ENCODE results near the gene PIK3CB.

- TF ChIP-seq CTCF (IDR thresholded peaks at IDR 0.05; ENCODE audit: insufficient read depth, low read length, poor library complexity, severe bottlenecking), result no peak
- TF ChIP-seq EZH2phosphoT487 (conservative IDR thresholded peaks at IDR 0.05; ENCODE audit: low read length), result no peak
Measured at GRCh38 chr3:138653567-138653966, 181.2 kb downstream of the PIK3CB start.
